Cardiac septum (tissue), 1 donor: Measurements from ENCODE around the gene CNTRL. TPM values are rescaled to one million over a fixed set of nuclear protein-coding genes. Genes with fewer than 3 reads are reported as not detected.

Source experiments
- DNase-seq: peaks from one replicate; pipeline ENCODE4 v3.0.0-alpha.2; 2020; ENCODE audit warnings: low spot score
- intact Hi-C: fragments of 100-400 bp; cut with DNase I; formaldehyde crosslinking; loops from one replicate; pipeline ENCODE4 v1.14.0; 2022
- total RNA-seq: library from RNA; stranded (reverse); fragmentation: NEBNext Ultra II Directional; extraction: Animal tissue kit (Norgen Biotek cat#: 25700); gene quantifications from one replicate; pipeline ENCODE4 v1.2.1, GENCODE V29; 2021
- donor health status: DM: no; HTN: no; CAD: no.

Gene CNTRL
- total RNA-seq, 1 donor from 2014 or later, result 4.2 TPM

- no peak for DNase-seq
- intact Hi-C loops, result no loop called here
These were observed 118.3 kb downstream of the CNTRL start for GRCh38 chr9:121192959-121193640.

GRCh38 chr9:121194730-121195129 lies 120.0 kb downstream of the CNTRL start:
- DNase-seq, result no peak
- intact Hi-C loops, result no loop called here

GRCh38 chr9:121196389-121196788 lies 121.6 kb downstream of the CNTRL start:
- DNase-seq, result no peak
- intact Hi-C loops, result no loop called here

GRCh38 chr9:121197132-121197531 lies 122.4 kb downstream of the CNTRL start:
- DNase-seq, result no peak
- intact Hi-C loops, result no loop called here

GRCh38 chr9:121198512-121199042 lies 123.8 kb downstream of the CNTRL start:
- intact Hi-C loops, result no loop called here
- DNase-seq, result no peak

GRCh38 chr9:121199921-121200320 lies 125.2 kb downstream of the CNTRL start:
- intact Hi-C loops, result no loop called here

GRCh38 chr9:121200356-121200755 lies 125.6 kb downstream of the CNTRL start:
- DNase-seq, result no peak
- intact Hi-C loops, result no loop called here

More at GRCh38 chr9:121199921-121200320, 125.2 kb downstream of the CNTRL start:
- no peak for DNase-seq

GRCh38 chr9:121201045-121201737 lies 126.4 kb downstream of the CNTRL start:
- intact Hi-C loops, result no loop called here
- DNase-seq, result peak; percentile 75

- DNase-seq, result peak; percentile 100
- intact Hi-C loops, result no loop called here
These were observed 127.2 kb downstream of the CNTRL start, which contains the start of gene RAB14 for GRCh38 chr9:121201738-121202533. Gene RAB14 (minus strand): TSS chr9:121201869. CDS start chr9:121193412, 8,457 bp downstream.

GRCh38 chr9:121204121-121204520 lies 129.4 kb downstream of the CNTRL start:
- no peak for DNase-seq
- intact Hi-C loops, result no loop called here

- no peak for DNase-seq
- intact Hi-C loops, result no loop called here
These were observed 129.9 kb downstream of the CNTRL start for GRCh38 chr9:121204611-121205010.

- DNase-seq, result no peak
- intact Hi-C loops, result no loop called here
These were observed 132.0 kb downstream of the CNTRL start for GRCh38 chr9:121206516-121207370.

GRCh38 chr9:121207371-121207940 lies 132.7 kb downstream of the CNTRL start:
- no peak for DNase-seq
- intact Hi-C loops, result no loop called here

- intact Hi-C loops, result loop anchor here (5.0 kb wide), 2 partner anchors 107 to 167 kb away; no protein-coding TSS in a partner anchor
- DNase-seq, result no peak
These were observed 135.8 kb downstream of the CNTRL start for GRCh38 chr9:121210536-121210935.

GRCh38 chr9:121213136-121213806 lies 138.5 kb downstream of the CNTRL start:
- intact Hi-C loops, result loop anchor here (2.0 to 5.0 kb wide), 3 partner anchors 104 to 188 kb away; no protein-coding TSS in a partner anchor
- DNase-seq, result peak; percentile 90

- DNase-seq, result no peak
- intact Hi-C loops, result loop anchor here (5.0 kb wide), 2 partner anchors 103 to 163 kb away; no protein-coding TSS in a partner anchor
These were observed 139.2 kb downstream of the CNTRL start for GRCh38 chr9:121214005-121214404.

- intact Hi-C loops, result no loop called here
- no peak for DNase-seq
These were observed 141.6 kb downstream of the CNTRL start for GRCh38 chr9:121216271-121216805.
